ENCODE results near the gene UBE2E3.
"Not testable (repeated sequence)": the region's sequence is repeated elsewhere in the genome, so short reads cannot be mapped to it uniquely, and the experiment has no call there.

UBE2E3 gene

DNA sequence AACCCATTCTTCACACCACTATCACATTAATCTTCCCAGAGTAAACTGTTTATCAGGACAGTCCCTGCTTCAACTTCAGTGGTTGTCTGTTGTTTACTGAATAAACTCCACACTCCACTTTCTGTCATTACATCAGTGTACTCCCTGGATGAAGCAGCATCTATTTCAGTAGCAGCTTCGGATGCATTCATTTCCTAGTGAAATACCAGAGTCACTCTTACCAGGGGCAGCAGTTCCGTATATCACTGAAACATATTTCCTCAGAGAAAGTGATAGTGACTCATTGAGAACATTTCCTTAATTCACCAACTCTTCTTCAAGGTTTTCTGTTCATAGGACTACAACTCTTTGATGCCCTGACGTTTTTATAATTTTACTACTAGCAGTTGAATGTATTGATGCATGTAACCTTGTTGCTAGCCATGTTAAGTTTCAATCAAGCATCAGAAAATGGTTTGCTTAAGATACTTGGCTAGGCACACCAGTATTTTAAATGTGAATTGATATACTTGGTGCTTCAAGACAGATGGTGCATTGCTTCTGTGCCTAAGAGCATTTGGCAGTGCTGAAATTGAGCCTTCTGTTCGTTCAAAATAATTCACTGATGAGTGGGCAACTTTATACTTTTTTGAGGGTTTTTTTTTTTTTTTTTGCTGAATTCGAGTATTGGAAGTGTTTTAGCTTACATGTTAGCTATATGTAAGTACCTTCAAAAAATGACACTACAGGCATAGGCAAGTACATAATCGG is 92.3 kb downstream of the UBE2E3 start:
- H3K27ac ChIP-seq (ENCODE audit: low read depth, low read length): no peak overlapping the region
- no peak overlapping the region for H3K4me3 ChIP-seq (ENCODE audit: low read length)
- H3K27me3 ChIP-seq (ENCODE audit: control insufficient read depth, insufficient read depth, low read length): no peaks in the 10 kb centered on the region
- H3K36me3 ChIP-seq (ENCODE audit: control insufficient read depth, insufficient read depth, low read length): no peaks in the 10 kb centered on the region
- H3K4me1 ChIP-seq (ENCODE audit: control insufficient read depth, insufficient read depth, low read length): no peaks in the 10 kb centered on the region
- no peak overlapping the region for H3K9ac ChIP-seq (ENCODE audit: low read length)

DNA sequence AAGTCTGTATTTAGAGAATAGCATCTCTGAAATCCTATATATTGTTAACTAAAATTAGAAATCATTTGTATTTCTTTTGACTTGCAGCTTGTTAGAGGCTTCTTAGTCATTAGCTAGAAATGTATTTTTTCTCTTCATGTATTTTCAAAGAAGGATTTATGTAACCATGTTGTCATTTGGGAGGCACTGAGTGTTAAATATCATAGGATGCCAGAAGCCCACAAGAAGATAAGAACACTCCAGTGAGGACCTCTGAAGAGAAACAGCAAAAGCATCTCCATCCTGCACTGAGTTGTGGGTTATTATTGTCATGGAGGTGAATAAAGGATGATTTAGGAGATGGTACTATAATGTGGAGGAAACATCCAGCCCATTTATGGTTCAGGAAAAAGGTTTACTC is 93.5 kb downstream of the UBE2E3 start:
- Histone ChIP-seq H3K27ac (ENCODE audit: low read depth, low read length) (no peak overlapping the region), H3K36me3 (ENCODE audit: control insufficient read depth, insufficient read depth, low read length) (no peaks in the 10 kb centered on the region), H3K27me3 (ENCODE audit: control insufficient read depth, insufficient read depth, low read length) (no peaks in the 10 kb centered on the region), H3K4me3 (ENCODE audit: low read length) (no peak overlapping the region), H3K4me1 (ENCODE audit: control insufficient read depth, insufficient read depth, low read length) (no peaks in the 10 kb centered on the region), H3K9ac (ENCODE audit: low read length) (no peak overlapping the region)

DNA sequence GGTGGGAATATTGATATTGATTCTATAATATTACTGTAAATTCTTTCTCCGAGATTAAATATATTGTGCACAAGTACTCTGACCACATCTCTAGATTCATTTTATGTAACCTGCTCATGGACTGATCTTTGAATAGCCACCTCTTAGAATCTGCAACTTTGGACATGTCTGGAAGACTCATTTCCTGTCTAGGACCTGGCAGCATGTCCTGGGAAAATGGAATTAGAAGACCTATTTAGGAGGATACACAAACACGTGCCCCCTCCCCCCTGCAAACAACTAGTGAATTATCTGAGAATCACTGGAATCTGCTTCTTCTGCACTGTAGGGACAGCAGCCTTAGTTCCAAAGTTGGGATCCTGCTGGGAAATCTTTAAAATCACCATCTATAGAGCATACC is 94.1 kb downstream of the UBE2E3 start:
- Histone ChIP-seq H3K27ac (ENCODE audit: low read depth, low read length) (no peak overlapping the region), H3K9ac (ENCODE audit: low read length) (no peak overlapping the region), H3K36me3 (ENCODE audit: control insufficient read depth, insufficient read depth, low read length) (no peaks in the 10 kb centered on the region), H3K4me3 (ENCODE audit: low read length) (no peak overlapping the region), H3K27me3 (ENCODE audit: control insufficient read depth, insufficient read depth, low read length) (no peaks in the 10 kb centered on the region), H3K4me1 (ENCODE audit: control insufficient read depth, insufficient read depth, low read length) (no peaks in the 10 kb centered on the region)

DNA sequence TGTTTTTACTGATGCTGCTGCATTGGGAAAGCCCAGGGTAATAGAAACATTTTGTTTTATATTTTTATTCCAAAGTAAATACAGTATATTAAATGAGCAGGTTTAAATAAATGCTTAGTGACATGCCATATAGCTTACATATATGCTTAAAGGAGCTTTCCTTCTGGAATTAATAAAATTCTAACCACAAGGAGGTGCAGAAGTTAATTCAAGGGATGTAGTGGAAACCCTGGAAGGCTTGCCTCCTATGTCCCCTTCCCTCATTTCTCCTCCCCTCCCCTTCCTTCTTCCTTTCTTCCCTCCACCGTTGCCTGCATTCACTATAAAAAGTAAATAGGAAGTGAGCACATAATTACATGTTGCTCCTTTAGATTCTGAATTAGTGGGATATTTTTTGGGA is 96.3 kb downstream of the UBE2E3 start:
- H3K27ac ChIP-seq (ENCODE audit: low read depth, low read length): no peak overlapping the region
- no peaks in the 10 kb centered on the region for H3K36me3 ChIP-seq (ENCODE audit: control insufficient read depth, insufficient read depth, low read length)
- H3K27me3 ChIP-seq (ENCODE audit: control insufficient read depth, insufficient read depth, low read length): no peaks in the 10 kb centered on the region
- H3K4me3 ChIP-seq (ENCODE audit: low read length): no peak overlapping the region
- H3K9ac ChIP-seq (ENCODE audit: low read length): no peak overlapping the region
- no peaks in the 10 kb centered on the region for H3K4me1 ChIP-seq (ENCODE audit: control insufficient read depth, insufficient read depth, low read length)

DNA sequence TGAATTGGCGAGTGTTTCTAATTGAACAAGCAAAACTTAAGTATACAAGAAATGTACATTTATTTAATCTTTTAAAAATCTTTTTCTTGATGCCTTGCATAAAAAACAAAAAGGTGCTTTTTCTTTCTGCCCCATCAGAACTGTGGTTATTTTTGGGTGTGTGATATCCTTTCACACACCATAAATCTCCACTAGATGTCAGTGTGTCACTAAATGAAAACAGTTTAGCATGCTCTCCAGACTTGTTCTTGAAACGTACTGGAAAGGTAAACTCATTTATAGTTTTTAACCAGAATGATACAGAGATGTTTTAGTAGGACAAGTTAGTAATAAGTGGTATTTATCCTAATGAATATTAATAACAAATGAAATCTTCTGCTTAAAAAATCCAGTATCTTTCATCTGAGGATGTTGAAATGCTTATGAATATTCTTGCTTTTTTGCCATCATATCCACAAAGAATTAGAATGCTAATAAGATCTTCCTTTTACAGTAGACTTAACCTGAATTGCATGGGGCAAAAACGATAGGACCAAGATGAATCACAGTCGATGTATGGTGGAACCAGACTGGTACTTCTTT is 96.8 kb downstream of the UBE2E3 start:
- Histone ChIP-seq H3K36me3 (ENCODE audit: control insufficient read depth, insufficient read depth, low read length) (no peaks in the 10 kb centered on the region), H3K4me3 (ENCODE audit: low read length) (no peak overlapping the region), H3K4me1 (ENCODE audit: control insufficient read depth, insufficient read depth, low read length) (no peaks in the 10 kb centered on the region), H3K9ac (ENCODE audit: low read length) (no peak overlapping the region), H3K27ac (ENCODE audit: low read depth, low read length) (no peak overlapping the region), H3K27me3 (ENCODE audit: control insufficient read depth, insufficient read depth, low read length) (no peaks in the 10 kb centered on the region)

DNA sequence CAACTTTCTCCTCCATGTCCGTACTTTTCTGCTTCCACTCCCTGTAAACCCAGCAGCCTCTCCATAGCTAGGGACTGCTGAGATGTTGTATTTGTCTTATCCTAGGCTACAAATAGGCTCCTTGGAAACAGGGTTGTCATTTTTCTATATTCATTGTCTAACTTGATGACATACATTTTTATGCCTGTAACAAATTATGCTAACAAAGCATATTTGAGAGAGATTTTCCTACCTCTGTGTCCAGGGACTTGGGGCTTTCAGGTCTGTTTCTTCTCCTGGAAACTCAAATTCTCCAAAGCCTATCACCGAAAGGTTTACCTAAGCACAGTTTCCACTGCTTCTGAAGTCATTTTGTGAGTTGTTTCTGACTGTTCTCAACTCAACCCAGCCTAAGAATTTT is 102.7 kb downstream of the UBE2E3 start:
- Histone ChIP-seq H3K27ac (ENCODE audit: low read depth, low read length) (no peak overlapping the region), H3K4me1 (ENCODE audit: control insufficient read depth, insufficient read depth, low read length) (no peaks in the 10 kb centered on the region), H3K27me3 (ENCODE audit: control insufficient read depth, insufficient read depth, low read length) (no peaks in the 10 kb centered on the region), H3K9ac (ENCODE audit: low read length) (no peak overlapping the region), H3K4me3 (ENCODE audit: low read length) (no peak overlapping the region), H3K36me3 (ENCODE audit: control insufficient read depth, insufficient read depth, low read length) (no peaks in the 10 kb centered on the region)

DNA sequence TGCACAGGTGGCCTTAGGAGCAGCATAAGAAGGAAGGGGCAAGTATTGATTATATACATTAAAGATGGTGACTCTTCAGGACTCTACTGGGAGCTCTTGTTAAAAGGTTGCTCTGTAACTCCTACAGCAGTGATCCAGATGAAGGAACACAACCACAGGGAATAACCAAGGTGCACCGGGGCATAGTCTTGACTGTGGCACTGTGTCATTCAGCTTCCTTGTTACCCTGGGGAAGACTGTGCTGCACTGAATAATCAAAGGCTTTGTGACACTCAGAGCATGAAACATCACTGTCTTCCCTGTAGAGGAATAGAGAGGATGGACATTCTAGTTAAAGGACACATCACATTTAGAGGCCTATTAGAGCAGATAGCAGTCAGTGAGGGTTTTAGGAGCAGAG is 105.3 kb downstream of the UBE2E3 start:
- Histone ChIP-seq H3K4me1 (ENCODE audit: control insufficient read depth, insufficient read depth, low read length) (no peaks in the 10 kb centered on the region), H3K27ac (ENCODE audit: low read depth, low read length) (no peak overlapping the region), H3K36me3 (ENCODE audit: control insufficient read depth, insufficient read depth, low read length) (no peaks in the 10 kb centered on the region), H3K27me3 (ENCODE audit: control insufficient read depth, insufficient read depth, low read length) (no peaks in the 10 kb centered on the region), H3K4me3 (ENCODE audit: low read length) (no peak overlapping the region), H3K9ac (ENCODE audit: low read length) (no peak overlapping the region)

DNA sequence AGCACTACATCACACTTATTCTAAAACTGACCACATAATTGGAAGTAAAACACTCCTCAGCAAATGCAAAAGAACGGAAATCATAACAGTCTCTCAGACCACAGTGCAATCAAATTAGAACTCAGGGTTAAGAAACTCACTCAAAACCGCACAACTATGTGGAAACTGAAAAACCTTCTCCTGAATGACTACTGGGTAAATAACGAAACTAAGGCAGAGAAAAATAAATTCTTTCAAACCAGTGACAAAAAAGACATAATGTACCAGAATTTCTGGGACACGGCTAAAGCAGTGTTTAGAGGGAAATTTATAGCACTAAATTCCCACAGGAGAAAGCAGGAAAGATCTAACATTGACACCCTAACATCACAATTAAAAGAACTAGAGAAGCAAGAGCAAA is 111.5 kb downstream of the UBE2E3 start:
- H3K4me1 ChIP-seq (ENCODE audit: control insufficient read depth, insufficient read depth, low read length); H3K27me3 ChIP-seq (ENCODE audit: control insufficient read depth, insufficient read depth, low read length); H3K36me3 ChIP-seq (ENCODE audit: control insufficient read depth, insufficient read depth, low read length); H3K4me3 ChIP-seq (ENCODE audit: low read length); H3K9ac ChIP-seq (ENCODE audit: low read length); H3K27ac ChIP-seq (ENCODE audit: low read depth, low read length): not testable (repeated sequence)

DNA sequence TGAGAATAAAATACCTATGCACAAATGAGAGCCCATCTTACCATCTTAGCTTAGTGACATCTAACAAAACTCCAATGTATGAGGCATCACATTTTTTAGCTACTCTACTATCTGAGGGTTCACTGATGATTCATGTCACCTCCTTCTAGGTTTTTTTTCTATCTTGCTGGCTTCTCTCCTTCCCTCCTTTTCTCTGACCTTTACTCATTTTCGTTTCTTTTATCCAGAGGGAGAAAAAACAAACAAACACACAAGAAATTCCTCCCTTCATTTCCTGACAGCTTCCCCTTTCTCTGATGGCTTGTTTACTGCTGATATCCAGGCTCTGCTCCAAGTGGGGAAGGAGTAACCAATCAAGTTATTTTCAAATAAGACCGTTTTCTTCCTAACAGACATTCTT is 115.1 kb downstream of the UBE2E3 start:
- no peak overlapping the region for H3K27ac ChIP-seq (ENCODE audit: low read depth, low read length)
- no peaks in the 10 kb centered on the region for H3K27me3 ChIP-seq (ENCODE audit: control insufficient read depth, insufficient read depth, low read length)
- no peaks in the 10 kb centered on the region for H3K36me3 ChIP-seq (ENCODE audit: control insufficient read depth, insufficient read depth, low read length)
- no peaks in the 10 kb centered on the region for H3K4me1 ChIP-seq (ENCODE audit: control insufficient read depth, insufficient read depth, low read length)
- H3K9ac ChIP-seq (ENCODE audit: low read length): no peak overlapping the region
- H3K4me3 ChIP-seq (ENCODE audit: low read length): no peak overlapping the region

DNA sequence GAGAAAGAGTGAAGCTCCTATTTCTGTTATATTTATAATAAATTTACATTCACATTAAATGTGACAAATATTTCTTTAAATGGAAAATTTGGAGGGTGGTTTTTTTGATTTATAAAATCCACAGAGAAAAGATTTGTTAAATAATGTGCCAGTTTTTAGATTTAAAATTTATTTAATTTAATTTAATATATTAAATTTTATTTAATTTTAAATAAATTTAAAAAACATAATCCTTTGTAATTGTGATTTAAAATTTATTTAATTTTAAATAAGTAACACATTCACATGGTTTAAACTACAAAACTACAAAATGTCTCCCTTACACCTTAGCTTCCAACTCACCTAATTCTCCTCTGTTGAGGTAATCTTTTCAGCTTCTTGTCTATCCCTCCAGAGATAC is 123.3 kb downstream of the UBE2E3 start:
- no peak overlapping the region for H3K9ac ChIP-seq (ENCODE audit: low read length)
- no peaks in the 10 kb centered on the region for H3K27me3 ChIP-seq (ENCODE audit: control insufficient read depth, insufficient read depth, low read length)
- H3K36me3 ChIP-seq (ENCODE audit: control insufficient read depth, insufficient read depth, low read length): no peaks in the 10 kb centered on the region
- no peaks in the 10 kb centered on the region for H3K4me1 ChIP-seq (ENCODE audit: control insufficient read depth, insufficient read depth, low read length)
- no peak overlapping the region for H3K4me3 ChIP-seq (ENCODE audit: low read length)
- no peak overlapping the region for H3K27ac ChIP-seq (ENCODE audit: low read depth, low read length)

DNA sequence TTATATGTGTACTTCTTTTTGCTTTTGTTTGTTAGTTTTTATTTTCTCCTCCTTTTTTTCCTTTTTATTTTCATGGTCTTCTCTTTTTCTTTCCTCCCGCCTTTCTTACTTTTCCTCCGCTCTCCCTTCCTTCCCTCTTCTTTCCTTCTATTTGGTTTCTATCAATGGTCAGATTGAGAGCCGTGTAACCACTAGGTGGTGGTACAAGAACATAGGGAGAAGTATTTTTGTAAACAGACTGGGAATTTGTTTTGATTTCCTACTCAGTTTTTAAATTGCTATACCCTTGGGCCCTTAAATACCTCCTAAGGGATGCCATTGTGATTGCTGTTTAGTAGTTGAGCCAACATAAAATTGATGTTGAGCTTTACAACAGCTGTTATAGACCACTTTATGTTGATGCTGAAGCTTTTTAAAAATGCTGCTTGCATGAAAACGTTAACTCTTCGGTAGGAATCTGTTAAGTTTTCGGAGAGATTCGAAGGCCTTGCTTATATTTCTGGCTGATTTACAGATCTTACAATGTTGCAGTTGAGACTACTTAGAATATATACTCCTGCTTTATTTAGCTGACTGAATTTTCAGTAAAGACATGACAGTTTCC is 124.2 kb downstream of the UBE2E3 start:
- Histone ChIP-seq H3K4me3 (ENCODE audit: low read length) (no peak overlapping the region), H3K9ac (ENCODE audit: low read length) (no peak overlapping the region), H3K4me1 (ENCODE audit: control insufficient read depth, insufficient read depth, low read length) (no peaks in the 10 kb centered on the region), H3K27me3 (ENCODE audit: control insufficient read depth, insufficient read depth, low read length) (no peaks in the 10 kb centered on the region), H3K27ac (ENCODE audit: low read depth, low read length) (no peak overlapping the region), H3K36me3 (ENCODE audit: control insufficient read depth, insufficient read depth, low read length) (no peaks in the 10 kb centered on the region)

DNA sequence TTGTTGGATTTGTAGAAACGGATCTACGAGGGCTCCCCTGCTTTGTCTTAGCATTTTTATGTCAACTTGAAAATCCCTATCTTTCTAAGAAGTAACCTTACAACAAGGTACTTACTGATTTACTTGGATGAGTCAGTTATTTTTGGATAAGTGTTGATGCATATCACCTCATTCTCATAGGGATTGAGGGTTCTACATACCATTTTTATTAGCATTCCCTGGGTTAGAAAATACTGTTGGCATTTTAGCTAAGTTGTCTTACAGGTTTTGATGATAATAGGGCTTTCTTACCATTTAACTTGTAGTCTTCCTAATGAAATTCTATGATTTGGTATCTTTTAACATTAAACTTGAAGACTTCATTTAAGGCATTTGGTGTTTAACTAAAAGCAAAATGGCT is 125.2 kb downstream of the UBE2E3 start:
- H3K9ac ChIP-seq (ENCODE audit: low read length): no peak overlapping the region
- H3K27me3 ChIP-seq (ENCODE audit: control insufficient read depth, insufficient read depth, low read length): no peaks in the 10 kb centered on the region
- no peaks in the 10 kb centered on the region for H3K4me1 ChIP-seq (ENCODE audit: control insufficient read depth, insufficient read depth, low read length)
- no peaks in the 10 kb centered on the region for H3K36me3 ChIP-seq (ENCODE audit: control insufficient read depth, insufficient read depth, low read length)
- no peak overlapping the region for H3K4me3 ChIP-seq (ENCODE audit: low read length)
- no peak overlapping the region for H3K27ac ChIP-seq (ENCODE audit: low read depth, low read length)

DNA sequence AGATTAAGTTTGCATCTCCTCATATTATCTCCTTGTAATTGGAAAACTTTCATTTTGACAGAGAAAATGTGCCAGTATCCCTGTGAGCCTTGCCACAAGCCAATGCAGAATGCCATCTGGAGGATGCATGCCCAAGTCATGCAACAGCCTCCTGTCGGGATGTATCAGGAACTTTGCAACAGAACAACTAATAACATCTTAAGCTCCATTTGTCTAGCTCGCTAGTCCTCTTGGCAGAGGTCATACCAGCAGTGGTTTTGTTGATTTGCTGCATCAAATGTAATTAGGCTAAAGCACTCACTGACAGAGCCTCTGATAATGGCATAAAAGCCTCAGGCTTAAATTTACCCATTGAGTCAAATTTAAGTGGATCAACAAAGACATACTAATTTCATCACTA is 125.8 kb downstream of the UBE2E3 start:
- Histone ChIP-seq H3K27ac (ENCODE audit: low read depth, low read length) (no peak overlapping the region), H3K36me3 (ENCODE audit: control insufficient read depth, insufficient read depth, low read length) (no peaks in the 10 kb centered on the region), H3K9ac (ENCODE audit: low read length) (no peak overlapping the region), H3K4me3 (ENCODE audit: low read length) (no peak overlapping the region), H3K4me1 (ENCODE audit: control insufficient read depth, insufficient read depth, low read length) (no peaks in the 10 kb centered on the region), H3K27me3 (ENCODE audit: control insufficient read depth, insufficient read depth, low read length) (no peaks in the 10 kb centered on the region)

Measured in rectal smooth muscle tissue (tissue), 1 donor.